ENCODE data around the gene EXOC2.

DNA sequence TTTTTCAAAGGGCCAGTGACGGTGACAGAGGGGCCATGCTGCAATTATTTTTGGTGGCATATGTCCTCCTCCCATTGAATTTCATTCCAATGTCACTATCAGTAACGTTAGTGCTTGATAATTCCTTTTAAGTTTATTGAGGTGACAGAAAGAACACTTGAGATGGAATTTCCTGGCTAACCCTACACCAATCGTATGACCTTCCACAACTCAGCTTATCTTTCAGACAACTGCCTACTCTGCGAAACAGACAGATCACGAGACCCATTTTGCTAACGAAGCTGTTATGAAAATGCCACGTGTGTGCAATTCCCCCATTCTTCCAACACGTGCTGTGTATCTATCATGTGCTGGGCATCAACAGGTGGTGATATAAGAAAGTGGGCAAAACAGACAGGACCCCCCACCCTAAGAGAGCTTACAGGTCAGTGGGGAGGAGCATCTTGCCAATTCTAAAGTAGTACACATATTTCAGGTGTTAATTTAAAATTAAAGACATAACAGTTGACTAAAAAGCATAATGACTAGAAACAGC lies 188.4 kb downstream of the EXOC2 start:
- TF ChIP-seq POLR2A (IDR thresholded peaks at IDR 0.05; ENCODE audit: extremely low read depth, insufficient read length) (no peak), MAX (IDR thresholded peaks at IDR 0.05; ENCODE audit: low read depth, low read length) (no peak), CTCF (IDR thresholded peaks at IDR 0.05; ENCODE audit: low read depth, low read length) (no peak)
